GM23338 (cell line): ENCODE measurements around the gene IGF2R.

Experiments
- CTCF ChIP-seq, 2 experiments: fragments of 200-600 bp in 1 of 2; sonication (generic) in 1 of 2; conservative IDR thresholded peaks; 2 replicates each; pipeline versions ENCODE4 v1.5.1 to v1.6.1; 2016 to 2017; ENCODE audit warnings: antibody characterized with exemption in 2 of 2, low read depth in 2 of 2, mild to moderate bottlenecking in 2 of 2, moderate library complexity in 1 of 2
- ETS1 ChIP-seq: IDR thresholded peaks from 2 replicates; pipeline ENCODE4 v1.6.1; 2016; ENCODE audit warnings: antibody characterized with exemption
- EZH2 ChIP-seq: fragments of 200-600 bp; sonication (generic); IDR thresholded peaks from one replicate; pipeline ENCODE4 v1.8.0; 2017; ENCODE audit warnings: antibody characterized with exemption, mild to moderate bottlenecking, low read depth; ENCODE audit not compliant: unreplicated experiment
- EZH2phosphoT487 ChIP-seq: fragments of 200-600 bp; sonication (generic); IDR thresholded peaks from one replicate; pipeline ENCODE4 v1.8.1; 2018; ENCODE audit warnings: antibody characterized with exemption; ENCODE audit not compliant: unreplicated experiment
- JUNB ChIP-seq: IDR thresholded peaks from one replicate; pipeline ENCODE4 v1.6.1; 2016; ENCODE audit warnings: antibody characterized with exemption; ENCODE audit not compliant: unreplicated experiment
- NANOG ChIP-seq: IDR thresholded peaks from 2 replicates; pipeline ENCODE4 v1.6.1; 2016; ENCODE audit warnings: antibody characterized with exemption, borderline replicate concordance
- POLR2AphosphoS5 ChIP-seq: IDR thresholded peaks from 2 replicates; pipeline ENCODE4 v1.6.1; 2016; ENCODE audit warnings: antibody characterized with exemption, low read depth
- STAT1 ChIP-seq: IDR thresholded peaks from one replicate; pipeline ENCODE4 v1.6.1; 2016; ENCODE audit warnings: antibody characterized with exemption; ENCODE audit not compliant: unreplicated experiment

GRCh38 chr6:160093061-160093460 lies 124.2 kb downstream of the IGF2R start:
- no peak for TF ChIP-seq CTCF (conservative IDR thresholded peaks at IDR 0.05; ENCODE audit: low read depth in 2 of 2)
- no peak for TF ChIP-seq POLR2AphosphoS5
- TF ChIP-seq STAT1: no peak
- no peak for TF ChIP-seq EZH2
- TF ChIP-seq NANOG: no peak
- TF ChIP-seq JUNB: no peak
- no peak for TF ChIP-seq ETS1
- TF ChIP-seq EZH2phosphoT487: no peak
